GM12878 (cell line): Measurements from ENCODE around the gene NEK2.

Source experiments
- EZH2 ChIP-seq: IDR thresholded peaks from 2 replicates; pipeline ENCODE4 v1.6.1; 2012; ENCODE audit warnings: low read depth, mild to moderate bottlenecking, control low read depth, inconsistent platforms, low read length, borderline replicate concordance; ENCODE audit not compliant: control insufficient read depth
- POLR2A ChIP-seq: IDR thresholded peaks from 2 replicates; pipeline ENCODE4 v1.6.1; 2011; ENCODE audit warnings: low read depth, mild to moderate bottlenecking, low read length
- ZNF217 ChIP-seq: fragments of 450-650 bp; IDR thresholded peaks from 2 replicates; pipeline ENCODE4 v1.6.1; 2017; ENCODE audit warnings: antibody characterized with exemption, mild to moderate bottlenecking
- TF ChIP-seq, protein P1 (sequence below), 3 experiments: IDR thresholded peaks in 2 of 3; conservative IDR thresholded peaks in 1 of 3; 2 replicates each; pipeline ENCODE4 v1.5.1; 2011; ENCODE audit warnings: low read depth in 3 of 3, low read length in 3 of 3, mild to moderate bottlenecking in 3 of 3, control low read depth in 2 of 3, moderate library complexity in 2 of 3, inconsistent platforms in 1 of 3, mixed read lengths in 1 of 3; ENCODE audit not compliant: control insufficient read depth in 2 of 3, insufficient read depth in 1 of 3; ENCODE audit errors: extremely low read depth in 1 of 3
- TF ChIP-seq, protein P2 (sequence below): IDR thresholded peaks from 2 replicates; pipeline ENCODE4 v1.6.1; 2011; ENCODE audit warnings: low read depth, low read length, improper control_type of control experiment, borderline replicate concordance
- TF ChIP-seq, protein P3 (sequence below): fragments of 450-650 bp; IDR thresholded peaks from 2 replicates; pipeline ENCODE4 v1.6.1; 2017; ENCODE audit warnings: borderline replicate concordance

DNA sequence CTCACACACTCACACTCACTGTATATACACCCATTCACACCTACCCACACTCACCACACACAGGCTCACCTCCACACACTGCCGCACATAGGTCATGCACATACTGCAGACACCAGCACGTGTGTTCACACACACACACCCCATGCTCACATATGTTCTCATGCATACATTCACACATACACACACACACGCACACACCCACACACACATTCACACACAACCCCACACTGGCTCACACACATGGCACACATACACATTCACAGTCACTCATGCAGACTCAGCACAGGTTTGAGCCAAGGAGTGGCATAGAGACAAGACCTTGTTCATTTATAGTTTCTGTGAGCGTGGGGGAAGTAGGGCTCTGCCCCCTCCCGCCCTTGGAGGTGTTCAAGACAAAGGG lies 55.3 kb downstream of the NEK2 start:
- TF ChIP-seq, protein P1, sequence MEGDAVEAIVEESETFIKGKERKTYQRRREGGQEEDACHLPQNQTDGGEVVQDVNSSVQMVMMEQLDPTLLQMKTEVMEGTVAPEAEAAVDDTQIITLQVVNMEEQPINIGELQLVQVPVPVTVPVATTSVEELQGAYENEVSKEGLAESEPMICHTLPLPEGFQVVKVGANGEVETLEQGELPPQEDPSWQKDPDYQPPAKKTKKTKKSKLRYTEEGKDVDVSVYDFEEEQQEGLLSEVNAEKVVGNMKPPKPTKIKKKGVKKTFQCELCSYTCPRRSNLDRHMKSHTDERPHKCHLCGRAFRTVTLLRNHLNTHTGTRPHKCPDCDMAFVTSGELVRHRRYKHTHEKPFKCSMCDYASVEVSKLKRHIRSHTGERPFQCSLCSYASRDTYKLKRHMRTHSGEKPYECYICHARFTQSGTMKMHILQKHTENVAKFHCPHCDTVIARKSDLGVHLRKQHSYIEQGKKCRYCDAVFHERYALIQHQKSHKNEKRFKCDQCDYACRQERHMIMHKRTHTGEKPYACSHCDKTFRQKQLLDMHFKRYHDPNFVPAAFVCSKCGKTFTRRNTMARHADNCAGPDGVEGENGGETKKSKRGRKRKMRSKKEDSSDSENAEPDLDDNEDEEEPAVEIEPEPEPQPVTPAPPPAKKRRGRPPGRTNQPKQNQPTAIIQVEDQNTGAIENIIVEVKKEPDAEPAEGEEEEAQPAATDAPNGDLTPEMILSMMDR (IDR thresholded peaks at IDR 0.05 in 2 of 3, conservative IDR thresholded peaks at IDR 0.05 in 1 of 3; ENCODE audit: control insufficient read depth in 2 of 3, extremely low read depth in 1 of 3, insufficient read depth in 1 of 3, low read depth in 3 of 3, low read length in 3 of 3): no peak
- TF ChIP-seq, protein P2, sequence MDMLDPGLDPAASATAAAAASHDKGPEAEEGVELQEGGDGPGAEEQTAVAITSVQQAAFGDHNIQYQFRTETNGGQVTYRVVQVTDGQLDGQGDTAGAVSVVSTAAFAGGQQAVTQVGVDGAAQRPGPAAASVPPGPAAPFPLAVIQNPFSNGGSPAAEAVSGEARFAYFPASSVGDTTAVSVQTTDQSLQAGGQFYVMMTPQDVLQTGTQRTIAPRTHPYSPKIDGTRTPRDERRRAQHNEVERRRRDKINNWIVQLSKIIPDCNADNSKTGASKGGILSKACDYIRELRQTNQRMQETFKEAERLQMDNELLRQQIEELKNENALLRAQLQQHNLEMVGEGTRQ: no peak
- no peak for TF ChIP-seq ZNF217
- TF ChIP-seq, protein P3, sequence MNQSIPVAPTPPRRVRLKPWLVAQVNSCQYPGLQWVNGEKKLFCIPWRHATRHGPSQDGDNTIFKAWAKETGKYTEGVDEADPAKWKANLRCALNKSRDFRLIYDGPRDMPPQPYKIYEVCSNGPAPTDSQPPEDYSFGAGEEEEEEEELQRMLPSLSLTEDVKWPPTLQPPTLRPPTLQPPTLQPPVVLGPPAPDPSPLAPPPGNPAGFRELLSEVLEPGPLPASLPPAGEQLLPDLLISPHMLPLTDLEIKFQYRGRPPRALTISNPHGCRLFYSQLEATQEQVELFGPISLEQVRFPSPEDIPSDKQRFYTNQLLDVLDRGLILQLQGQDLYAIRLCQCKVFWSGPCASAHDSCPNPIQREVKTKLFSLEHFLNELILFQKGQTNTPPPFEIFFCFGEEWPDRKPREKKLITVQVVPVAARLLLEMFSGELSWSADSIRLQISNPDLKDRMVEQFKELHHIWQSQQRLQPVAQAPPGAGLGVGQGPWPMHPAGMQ: no peak
- no peak for TF ChIP-seq POLR2A
- TF ChIP-seq EZH2: no peak
